OCI-LY3 (cell line): ENCODE results near the gene BCL7C.
"Not testable (repeated sequence)": the region's sequence is repeated elsewhere in the genome, so short reads cannot be mapped to it uniquely, and the experiment has no call there.

Experiments used
- H2AFZ ChIP-seq: fragments of 200-600, 300-600 bp; shearing (Covaris generic); 2 replicates; pipeline ENCODE4 v1.6.0; 2014; ENCODE audit warnings: antibody characterized with exemption, low read depth, low read length
- H3K27ac ChIP-seq: fragments of 200-600, 300-600 bp; sonication (generic); 2 replicates; pipeline ENCODE4 v1.5.1; 2014; ENCODE audit warnings: mild to moderate bottlenecking, low read length, moderate library complexity, mixed read lengths
- H3K27me3 ChIP-seq: fragments of 200-600, 300-600 bp; sonication (generic); 2 replicates; pipeline ENCODE4 v1.6.1; 2014; ENCODE audit warnings: low read depth, low read length, mixed read lengths
- H3K36me3 ChIP-seq: fragments of 200-600, 300-600 bp; sonication (generic); replicated peaks from 2 replicates; pipeline ENCODE3; 2014; ENCODE audit warnings: low read depth, low read length, mixed read lengths
- H3K4me1 ChIP-seq: fragments of 300-600, 200-600 bp; sonication (generic); 2 replicates; pipeline ENCODE4 v1.6.1; 2014; ENCODE audit warnings: low read length, mixed read lengths
- H3K4me2 ChIP-seq: fragments of 200-600, 300-600 bp; sonication (generic); 2 replicates; pipeline ENCODE4 v1.6.1; 2014; ENCODE audit warnings: low read length, mixed read lengths
- H3K4me3 ChIP-seq: fragments of 300-600, 200-600 bp; sonication (generic); 2 replicates; pipeline ENCODE4 v1.5.1; 2014; ENCODE audit warnings: antibody characterized with exemption, mild to moderate bottlenecking, low read length, moderate library complexity
- H3K79me2 ChIP-seq: fragments of 300-600, 200-600 bp; shearing (Covaris generic); 2 replicates; pipeline ENCODE4 v1.6.1; 2014; ENCODE audit warnings: mild to moderate bottlenecking, low read length, mixed read lengths
- H3K9ac ChIP-seq: fragments of 300-600, 200-600 bp; shearing (Covaris generic); 2 replicates; pipeline ENCODE4 v1.6.0; 2014; ENCODE audit warnings: mild to moderate bottlenecking, low read length, moderate library complexity
- H3K9me3 ChIP-seq: fragments of 200-600, 300-600 bp; shearing (Covaris generic); 2 replicates; pipeline ENCODE4 v1.6.1; 2014; ENCODE audit warnings: low read length, mixed read lengths; ENCODE audit not compliant: insufficient read depth
- H4K20me1 ChIP-seq: fragments of 200-600, 300-600 bp; sonication (generic); 2 replicates; pipeline ENCODE4 v1.6.1; 2016; ENCODE audit warnings: low read length, mixed read lengths; ENCODE audit not compliant: insufficient read depth
- EZH2phosphoT487 ChIP-seq: fragments of 200-600 bp; shearing (Covaris generic); IDR thresholded peaks from 2 replicates; pipeline ENCODE4 v1.6.1; 2018; ENCODE audit warnings: antibody characterized with exemption, mixed run types, low read depth
- TF ChIP-seq, protein P1 (sequence below): fragments of 200-600, 300-600 bp; sonication (generic); IDR thresholded peaks from 2 replicates; pipeline ENCODE4 v1.5.1; 2014; ENCODE audit warnings: antibody characterized with exemption, low read length, low read depth

The BCL7C gene

GRCh38 chr16:30866031-30866430 is 27.8 kb downstream of the BCL7C start:
- no peak overlapping the region for H3K27ac ChIP-seq
- no peaks in the 10 kb centered on the region for H3K4me1 ChIP-seq
- no peaks in the 10 kb centered on the region for H3K27me3 ChIP-seq
- no peak overlapping the region for H3K4me2 ChIP-seq
- no peak overlapping the region for H3K9ac ChIP-seq
- no peak overlapping the region for H3K4me3 ChIP-seq
- no peaks in the 10 kb centered on the region for H3K9me3 ChIP-seq
- no peak overlapping the region for H2AFZ ChIP-seq
- H3K79me2 ChIP-seq = no peaks in the 10 kb centered on the region
- H3K36me3 ChIP-seq = no peaks in the 10 kb centered on the region
- TF ChIP-seq, protein P1, sequence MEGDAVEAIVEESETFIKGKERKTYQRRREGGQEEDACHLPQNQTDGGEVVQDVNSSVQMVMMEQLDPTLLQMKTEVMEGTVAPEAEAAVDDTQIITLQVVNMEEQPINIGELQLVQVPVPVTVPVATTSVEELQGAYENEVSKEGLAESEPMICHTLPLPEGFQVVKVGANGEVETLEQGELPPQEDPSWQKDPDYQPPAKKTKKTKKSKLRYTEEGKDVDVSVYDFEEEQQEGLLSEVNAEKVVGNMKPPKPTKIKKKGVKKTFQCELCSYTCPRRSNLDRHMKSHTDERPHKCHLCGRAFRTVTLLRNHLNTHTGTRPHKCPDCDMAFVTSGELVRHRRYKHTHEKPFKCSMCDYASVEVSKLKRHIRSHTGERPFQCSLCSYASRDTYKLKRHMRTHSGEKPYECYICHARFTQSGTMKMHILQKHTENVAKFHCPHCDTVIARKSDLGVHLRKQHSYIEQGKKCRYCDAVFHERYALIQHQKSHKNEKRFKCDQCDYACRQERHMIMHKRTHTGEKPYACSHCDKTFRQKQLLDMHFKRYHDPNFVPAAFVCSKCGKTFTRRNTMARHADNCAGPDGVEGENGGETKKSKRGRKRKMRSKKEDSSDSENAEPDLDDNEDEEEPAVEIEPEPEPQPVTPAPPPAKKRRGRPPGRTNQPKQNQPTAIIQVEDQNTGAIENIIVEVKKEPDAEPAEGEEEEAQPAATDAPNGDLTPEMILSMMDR = no peak
- TF ChIP-seq EZH2phosphoT487 = no peak
- H4K20me1 ChIP-seq = no peaks in the 10 kb centered on the region

GRCh38 chr16:30863178-30863577 is 30.7 kb downstream of the BCL7C start:
- not testable (repeated sequence) for H3K79me2 ChIP-seq, H3K27ac ChIP-seq, H3K9me3 ChIP-seq, H3K4me2 ChIP-seq, H3K4me3 ChIP-seq, H3K27me3 ChIP-seq, H3K36me3 ChIP-seq, H3K9ac ChIP-seq, H2AFZ ChIP-seq, H3K4me1 ChIP-seq, H4K20me1 ChIP-seq

DNA sequence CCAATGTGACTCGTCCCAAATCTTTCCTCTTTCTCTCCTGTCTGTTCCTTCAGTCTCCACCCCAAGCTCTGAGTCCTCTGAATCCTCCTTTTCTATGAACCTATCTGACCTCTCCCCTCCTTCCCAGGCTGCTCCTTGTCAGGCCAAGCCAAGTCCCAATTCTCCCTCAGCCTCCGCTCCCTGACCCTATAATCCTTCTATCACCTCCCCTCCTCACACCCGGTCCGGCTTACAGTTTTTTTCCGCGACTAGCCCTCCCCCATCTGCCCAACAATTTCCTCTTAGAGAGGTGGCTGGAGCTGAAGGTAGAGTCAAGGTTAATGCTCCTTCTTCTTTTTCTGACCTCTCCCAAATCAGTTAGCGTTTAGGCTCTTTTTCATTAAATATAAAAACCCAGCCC is 33.1 kb downstream of the BCL7C start:
- H3K9me3 ChIP-seq, H3K27me3 ChIP-seq, H4K20me1 ChIP-seq, H3K4me1 ChIP-seq, H3K4me2 ChIP-seq, H2AFZ ChIP-seq, H3K79me2 ChIP-seq, H3K9ac ChIP-seq, H3K27ac ChIP-seq, H3K36me3 ChIP-seq, H3K4me3 ChIP-seq: not testable (repeated sequence)

GRCh38 chr16:30858829-30859423 is 35.0 kb downstream of the BCL7C start:
- Histone ChIP-seq H3K36me3 (no peaks in the 10 kb centered on the region), H3K27me3 (0 out of 2 replicates have a peak, but pooled peaks cover 3% of the 10 kb centered on the region), H4K20me1 (no peaks in the 10 kb centered on the region), H3K4me1 (no peaks in the 10 kb centered on the region), H3K27ac (no peak overlapping the region), H3K4me3 (no peak overlapping the region), H3K9ac (no peak overlapping the region), H3K79me2 (no peaks in the 10 kb centered on the region), H3K4me2 (no peak overlapping the region), H3K9me3 (no peaks in the 10 kb centered on the region), H2AFZ (no peak overlapping the region)
- no peak for TF ChIP-seq EZH2phosphoT487
- TF ChIP-seq, protein P1 = no peak

GRCh38 chr16:30858111-30858495 is 35.8 kb downstream of the BCL7C start:
- Histone ChIP-seq H3K36me3 (no peaks in the 10 kb centered on the region), H4K20me1 (no peaks in the 10 kb centered on the region), H3K4me3 (no peak overlapping the region), H3K79me2 (no peaks in the 10 kb centered on the region), H3K27me3 (0 out of 2 replicates have a peak, but pooled peaks cover 3% of the 10 kb centered on the region), H2AFZ (no peak overlapping the region), H3K4me2 (no peak overlapping the region), H3K4me1 (no peaks in the 10 kb centered on the region), H3K27ac (no peak overlapping the region), H3K9me3 (no peaks in the 10 kb centered on the region), H3K9ac (no peak overlapping the region)
- TF ChIP-seq, protein P1 = no peak
- no peak for TF ChIP-seq EZH2phosphoT487
